ENCODE measurements around the gene CHST8.
"Not testable (repeated sequence)": the region's sequence is repeated elsewhere in the genome, so short reads cannot be mapped to it uniquely, and the experiment has no call there.

The CHST8 gene

GRCh38 chr19:33644284-33644836 is 22.6 kb downstream of the CHST8 start:
- no peak for DNase-seq (ENCODE audit: low spot score)

- no peak for DNase-seq (ENCODE audit: low spot score)
Measured at GRCh38 chr19:33646306-33646705, 24.6 kb downstream of the CHST8 start.

GRCh38 chr19:33647146-33647545 is 25.4 kb downstream of the CHST8 start:
- DNase-seq (ENCODE audit: low spot score) = no peak

GRCh38 chr19:33649627-33650305 is 28.0 kb downstream of the CHST8 start:
- DNase-seq (ENCODE audit: low spot score) = no peak

GRCh38 chr19:33653684-33654083 is 31.9 kb downstream of the CHST8 start:
- DNase-seq (ENCODE audit: low spot score) = no peak

GRCh38 chr19:33654840-33655508 is 33.2 kb downstream of the CHST8 start:
- DNase-seq (ENCODE audit: low spot score) = no peak

GRCh38 chr19:33659835-33660234 is 38.1 kb downstream of the CHST8 start:
- DNase-seq (ENCODE audit: low spot score) = no peak

- no peak for DNase-seq (ENCODE audit: low spot score)
Measured at GRCh38 chr19:33660410-33661124, 38.8 kb downstream of the CHST8 start.

GRCh38 chr19:33661336-33661735 is 39.6 kb downstream of the CHST8 start:
- no peak for DNase-seq (ENCODE audit: low spot score)

- DNase-seq (ENCODE audit: low spot score) = no peak
Measured at GRCh38 chr19:33662391-33663092, 40.8 kb downstream of the CHST8 start.

GRCh38 chr19:33663316-33663715 is 41.6 kb downstream of the CHST8 start:
- DNase-seq (ENCODE audit: low spot score) = not testable (repeated sequence)

- DNase-seq (ENCODE audit: low spot score) = no peak
Measured at GRCh38 chr19:33664744-33665143, 43.0 kb downstream of the CHST8 start.

- DNase-seq (ENCODE audit: low spot score) = no peak
Measured at GRCh38 chr19:33665776-33666595, 44.2 kb downstream of the CHST8 start.

- DNase-seq (ENCODE audit: low spot score) = no peak
Measured at GRCh38 chr19:33667141-33667650, 45.4 kb downstream of the CHST8 start.

- no peak for DNase-seq (ENCODE audit: low spot score)
Measured at GRCh38 chr19:33667881-33668280, 46.1 kb downstream of the CHST8 start.

GRCh38 chr19:33668968-33669367 is 47.2 kb downstream of the CHST8 start:
- no peak for DNase-seq (ENCODE audit: low spot score)

- no peak for DNase-seq (ENCODE audit: low spot score)
Measured at GRCh38 chr19:33669376-33669775, 47.6 kb downstream of the CHST8 start.

- DNase-seq (ENCODE audit: low spot score) = no peak
Measured at GRCh38 chr19:33670398-33670797, 48.6 kb downstream of the CHST8 start.

GRCh38 chr19:33671211-33671610 is 49.5 kb downstream of the CHST8 start:
- no peak for DNase-seq (ENCODE audit: low spot score)

GRCh38 chr19:33673258-33673875 is 51.6 kb downstream of the CHST8 start:
- no peak for DNase-seq (ENCODE audit: low spot score)

Data from left forelimb (tissue), 1 donor.